OCI-LY1 (cell line): Measurements from ENCODE around the gene INPP5A.

Experiments used
- CTCF ChIP-seq: fragments of 200-600 bp; sonication (generic), shearing (Covaris generic); IDR thresholded peaks from 2 replicates; pipeline ENCODE4 v1.5.1; 2017; ENCODE audit warnings: mild to moderate bottlenecking, antibody characterized with exemption, low read length, moderate library complexity, mixed read lengths
- EZH2 ChIP-seq: fragments of 200-600 bp; sonication (generic), shearing (Covaris generic); IDR thresholded peaks from 2 replicates; pipeline ENCODE4 v1.8.0; 2017; ENCODE audit warnings: borderline replicate concordance, mixed run types, mild to moderate bottlenecking, antibody characterized with exemption, low read length, moderate library complexity, mixed read lengths

GRCh38 chr10:132756591-132756990, 219.0 kb downstream of the INPP5A start:
- no peak for TF ChIP-seq CTCF
- no peak for TF ChIP-seq EZH2
